Measurements from ENCODE around the gene ADRA2B.
"Not testable (repeated sequence)": the region's sequence is repeated elsewhere in the genome, so short reads cannot be mapped to it uniquely, and the experiment has no call there.

Gene ADRA2B

DNA sequence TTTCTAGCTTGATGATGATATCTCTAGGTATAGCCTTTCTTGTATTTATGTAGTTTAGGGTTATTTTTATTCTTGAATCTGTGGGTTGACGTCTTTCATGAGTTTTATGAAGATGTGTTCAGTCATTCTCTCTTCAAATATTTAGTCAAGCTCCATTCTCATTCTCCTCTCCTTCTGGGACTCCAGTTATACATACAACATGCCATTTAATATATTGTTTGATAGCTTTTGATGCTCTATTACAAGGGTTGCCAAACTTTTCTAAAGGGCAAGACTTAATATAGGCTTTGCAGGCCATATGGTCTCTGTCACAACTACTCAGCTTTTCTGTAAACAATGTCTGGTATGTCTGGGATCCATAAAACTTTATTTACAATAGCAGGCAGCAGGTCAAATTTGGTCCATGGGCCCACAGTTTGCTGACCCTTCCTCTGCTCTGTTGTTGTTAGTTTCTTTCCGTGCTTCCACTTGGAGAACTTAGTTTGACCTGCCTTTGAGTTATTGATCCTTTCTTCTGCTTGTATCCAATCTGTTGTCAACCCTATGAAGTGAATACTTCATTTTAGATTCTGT lies 41.1 kb downstream of the ADRA2B start:
- no peak overlapping the region for H3K4me3 ChIP-seq (replicated peaks in 1 of 2; ENCODE audit: low read depth in 2 of 2, low read length in 2 of 2)
- TF ChIP-seq, protein P1, sequence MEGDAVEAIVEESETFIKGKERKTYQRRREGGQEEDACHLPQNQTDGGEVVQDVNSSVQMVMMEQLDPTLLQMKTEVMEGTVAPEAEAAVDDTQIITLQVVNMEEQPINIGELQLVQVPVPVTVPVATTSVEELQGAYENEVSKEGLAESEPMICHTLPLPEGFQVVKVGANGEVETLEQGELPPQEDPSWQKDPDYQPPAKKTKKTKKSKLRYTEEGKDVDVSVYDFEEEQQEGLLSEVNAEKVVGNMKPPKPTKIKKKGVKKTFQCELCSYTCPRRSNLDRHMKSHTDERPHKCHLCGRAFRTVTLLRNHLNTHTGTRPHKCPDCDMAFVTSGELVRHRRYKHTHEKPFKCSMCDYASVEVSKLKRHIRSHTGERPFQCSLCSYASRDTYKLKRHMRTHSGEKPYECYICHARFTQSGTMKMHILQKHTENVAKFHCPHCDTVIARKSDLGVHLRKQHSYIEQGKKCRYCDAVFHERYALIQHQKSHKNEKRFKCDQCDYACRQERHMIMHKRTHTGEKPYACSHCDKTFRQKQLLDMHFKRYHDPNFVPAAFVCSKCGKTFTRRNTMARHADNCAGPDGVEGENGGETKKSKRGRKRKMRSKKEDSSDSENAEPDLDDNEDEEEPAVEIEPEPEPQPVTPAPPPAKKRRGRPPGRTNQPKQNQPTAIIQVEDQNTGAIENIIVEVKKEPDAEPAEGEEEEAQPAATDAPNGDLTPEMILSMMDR (IDR thresholded peaks at IDR 0.05; ENCODE audit: low read depth, low read length) = no peak
- no peak for DNase-seq (ENCODE audit: low read depth in 2 of 2)

DNA sequence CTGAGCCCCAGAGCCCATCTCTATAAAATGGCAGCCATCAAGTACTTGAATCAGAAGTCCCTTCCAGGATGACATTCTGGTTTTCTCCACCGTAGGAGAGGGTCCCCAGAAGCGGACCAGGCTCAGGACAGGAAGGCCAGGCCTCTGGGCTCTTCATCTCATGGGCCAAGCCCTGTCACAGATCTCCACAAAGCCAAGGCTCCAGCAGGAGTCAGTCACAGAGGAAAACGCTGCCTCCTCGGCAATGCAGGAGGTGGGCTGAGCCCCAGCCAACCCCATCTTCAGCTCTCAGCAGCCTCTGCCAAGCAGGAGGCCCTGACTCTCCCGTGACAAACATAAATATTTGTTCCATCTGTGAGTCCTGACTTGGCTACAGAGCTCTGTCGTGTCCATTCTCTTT lies 42.2 kb downstream of the ADRA2B start:
- H3K4me3 ChIP-seq (replicated peaks in 1 of 2; ENCODE audit: low read depth in 2 of 2, low read length in 2 of 2) = no peak overlapping the region
- TF ChIP-seq, protein P1 (IDR thresholded peaks at IDR 0.05; ENCODE audit: low read depth, low read length) = no peak
- no peak for DNase-seq (ENCODE audit: low read depth in 2 of 2)

DNA sequence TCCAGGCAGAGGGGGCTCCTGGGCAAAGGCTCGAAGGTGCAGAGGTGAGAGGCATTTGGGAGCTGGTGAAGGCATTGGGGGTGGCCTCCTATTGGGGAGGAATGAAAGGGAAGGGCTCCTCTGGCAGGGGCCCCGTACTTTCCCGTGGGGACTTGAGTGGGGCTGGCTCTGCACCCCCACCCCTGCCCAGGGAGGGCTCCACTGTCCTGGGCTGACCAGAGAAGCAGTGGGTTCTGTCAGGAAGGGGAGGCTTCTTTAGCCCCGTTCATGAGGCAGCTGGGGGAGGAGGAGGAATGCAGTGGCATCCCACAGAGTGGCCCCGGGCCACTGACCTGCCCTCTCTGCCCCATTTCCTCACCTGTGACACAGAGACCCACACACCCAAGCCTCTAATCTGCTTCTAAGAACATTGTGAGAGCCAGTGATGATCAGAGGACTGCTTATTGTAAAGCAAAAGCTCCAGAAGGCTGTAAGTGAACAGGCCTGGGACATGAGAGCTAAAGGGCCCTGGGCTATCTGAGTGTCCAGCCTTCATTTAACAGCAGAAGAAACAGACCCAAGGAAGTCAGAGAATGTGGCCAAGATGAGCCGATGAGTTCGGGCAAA lies 43.1 kb downstream of the ADRA2B start:
- no peak overlapping the region for H3K4me3 ChIP-seq (replicated peaks in 1 of 2; ENCODE audit: low read depth in 2 of 2, low read length in 2 of 2)
- TF ChIP-seq, protein P1 (IDR thresholded peaks at IDR 0.05; ENCODE audit: low read depth, low read length) = no peak
- DNase-seq (ENCODE audit: low read depth in 2 of 2) = no peak

DNA sequence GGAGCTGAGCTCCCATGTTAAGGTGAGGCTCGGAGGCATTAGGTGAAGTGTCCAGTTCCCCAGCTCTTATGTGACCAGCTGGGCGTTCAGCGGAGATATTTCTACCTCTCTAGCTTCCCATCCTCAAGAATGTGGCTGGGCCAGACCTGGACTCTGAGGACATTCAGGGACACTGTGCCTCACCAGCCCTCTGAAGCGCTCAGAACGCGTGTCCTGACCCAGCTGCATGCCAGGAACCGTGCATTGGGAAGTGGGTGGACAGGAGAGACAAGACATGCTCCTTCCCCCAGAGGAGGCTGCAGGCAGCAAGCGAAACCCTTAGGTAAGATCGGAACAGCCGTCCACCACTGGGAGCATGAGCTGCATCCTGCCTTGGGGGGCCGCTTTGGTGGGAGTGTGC lies 43.6 kb downstream of the ADRA2B start:
- TF ChIP-seq, protein P1 (IDR thresholded peaks at IDR 0.05; ENCODE audit: low read depth, low read length) = no peak
- DNase-seq (ENCODE audit: low read depth in 2 of 2) = no peak
- H3K4me3 ChIP-seq (replicated peaks in 1 of 2; ENCODE audit: low read depth in 2 of 2, low read length in 2 of 2) = no peak overlapping the region

DNA sequence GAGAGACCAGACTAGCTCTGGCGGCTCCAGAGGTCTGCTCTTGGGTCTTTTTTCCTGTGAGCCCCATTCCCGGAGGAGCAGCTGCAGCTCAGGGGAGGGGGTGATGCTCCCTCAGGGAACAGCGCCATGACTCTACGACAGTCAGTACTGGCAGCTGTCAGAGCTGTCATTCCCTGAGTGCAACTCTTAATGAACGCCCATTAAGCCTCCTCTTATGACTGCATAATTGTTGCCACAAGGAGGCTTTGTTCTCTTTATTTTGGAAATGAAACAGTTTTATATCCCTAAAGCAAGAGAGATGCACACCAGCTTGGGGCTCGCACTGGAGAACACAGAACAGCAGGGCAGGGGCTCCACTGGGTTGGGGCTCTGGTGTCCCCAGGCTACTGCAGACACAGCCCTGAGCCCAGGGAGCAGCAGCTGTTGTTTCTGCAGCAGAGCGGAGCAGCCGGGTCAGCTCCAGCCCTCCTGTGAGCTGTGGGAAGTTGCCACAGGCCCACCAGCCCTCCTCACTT lies 44.3 kb downstream of the ADRA2B start:
- DNase-seq (ENCODE audit: low read depth in 2 of 2) = not testable (repeated sequence)

DNA sequence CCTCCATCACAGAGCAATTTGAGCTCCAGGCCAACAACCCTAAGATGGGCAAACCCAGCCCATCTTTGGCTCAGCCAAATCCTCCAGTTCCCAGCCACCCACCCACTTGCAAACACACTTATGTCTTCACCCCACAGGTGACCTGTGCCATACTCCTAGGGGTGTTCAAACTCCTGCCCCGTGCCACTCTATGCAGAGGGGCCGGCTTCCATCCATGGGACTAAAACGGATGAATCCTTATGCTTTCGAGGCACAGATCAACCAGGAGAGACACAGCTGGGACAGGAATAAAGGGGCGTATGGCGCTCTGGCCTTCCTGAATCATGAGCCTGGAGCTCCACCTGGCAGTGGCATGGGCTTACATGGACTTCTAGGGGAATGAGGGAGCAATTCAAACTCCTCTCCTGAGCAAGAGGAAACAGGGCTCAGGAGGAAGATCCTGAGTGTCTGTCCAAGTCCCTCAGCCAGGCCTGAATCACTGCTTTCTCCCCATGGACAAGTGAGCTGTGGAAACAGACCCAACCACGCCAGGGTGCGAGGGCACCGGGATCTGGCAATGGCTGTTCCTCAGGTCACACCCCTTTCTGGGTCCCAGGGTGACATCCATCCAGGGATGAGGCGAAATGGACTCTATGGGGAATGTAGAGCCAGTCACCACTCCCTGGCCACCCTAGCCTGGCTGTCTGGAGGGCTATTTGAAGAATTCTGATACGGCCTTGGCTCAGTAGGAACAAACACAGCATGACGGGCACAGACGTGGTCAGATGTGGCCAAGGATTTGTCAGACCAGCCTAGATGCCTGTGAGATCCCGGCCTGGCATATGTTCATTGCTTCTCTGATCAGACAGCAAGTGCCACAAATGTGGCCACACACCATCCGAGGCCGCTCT lies 45.0 kb downstream of the ADRA2B start:
- H3K4me3 ChIP-seq (replicated peaks in 1 of 2; ENCODE audit: low read depth in 2 of 2, low read length in 2 of 2); DNase-seq (ENCODE audit: low read depth in 2 of 2): not testable (repeated sequence)

More for the DNA sequence above, 44.3 kb downstream of the ADRA2B start:
- H3K4me3 ChIP-seq (replicated peaks in 1 of 2; ENCODE audit: low read depth in 2 of 2, low read length in 2 of 2) = not testable (repeated sequence)

DNA sequence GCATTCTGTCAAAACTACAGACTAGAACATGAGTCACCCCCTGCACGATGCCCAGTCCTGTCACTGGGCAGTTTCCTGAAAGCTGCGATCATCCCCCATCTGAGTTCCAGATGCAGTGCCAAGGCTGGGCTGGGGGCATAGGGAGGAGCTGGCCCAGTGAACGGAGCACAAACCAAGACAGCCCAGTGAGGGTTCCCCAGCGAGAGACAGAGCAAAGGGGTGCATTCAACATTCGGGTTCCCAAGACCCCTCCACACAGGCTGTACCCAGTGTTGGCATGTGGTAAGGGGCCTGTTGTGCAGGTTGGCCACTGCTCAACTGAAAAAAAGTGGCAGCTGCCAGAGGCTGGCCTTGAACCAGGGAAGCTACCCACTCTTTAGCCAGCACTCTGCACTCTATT lies 46.0 kb downstream of the ADRA2B start:
- H3K4me3 ChIP-seq (replicated peaks in 1 of 2; ENCODE audit: low read depth in 2 of 2, low read length in 2 of 2); DNase-seq (ENCODE audit: low read depth in 2 of 2): not testable (repeated sequence)

DNA sequence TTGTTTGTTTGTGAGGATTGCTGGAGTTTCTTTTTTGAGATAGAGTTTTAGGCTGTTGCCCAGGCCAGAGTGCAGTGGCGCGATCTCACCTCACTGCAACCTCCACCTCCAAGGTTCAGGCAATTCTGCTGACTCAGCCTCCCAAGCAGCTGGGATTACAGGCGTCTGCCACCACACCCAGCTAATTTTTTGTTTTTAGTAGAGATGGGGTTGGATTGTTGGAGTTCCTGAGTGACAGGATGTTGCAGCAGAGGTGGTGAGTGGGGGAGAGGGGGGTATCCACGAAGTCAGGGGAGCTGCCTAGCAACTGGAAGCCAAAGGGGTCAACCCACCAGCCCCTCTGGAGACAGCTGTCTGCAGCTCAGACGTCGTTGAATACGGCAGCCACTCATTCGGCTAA lies 46.5 kb downstream of the ADRA2B start:
- DNase-seq (ENCODE audit: low read depth in 2 of 2); H3K4me3 ChIP-seq (replicated peaks in 1 of 2; ENCODE audit: low read depth in 2 of 2, low read length in 2 of 2): not testable (repeated sequence)

DNA sequence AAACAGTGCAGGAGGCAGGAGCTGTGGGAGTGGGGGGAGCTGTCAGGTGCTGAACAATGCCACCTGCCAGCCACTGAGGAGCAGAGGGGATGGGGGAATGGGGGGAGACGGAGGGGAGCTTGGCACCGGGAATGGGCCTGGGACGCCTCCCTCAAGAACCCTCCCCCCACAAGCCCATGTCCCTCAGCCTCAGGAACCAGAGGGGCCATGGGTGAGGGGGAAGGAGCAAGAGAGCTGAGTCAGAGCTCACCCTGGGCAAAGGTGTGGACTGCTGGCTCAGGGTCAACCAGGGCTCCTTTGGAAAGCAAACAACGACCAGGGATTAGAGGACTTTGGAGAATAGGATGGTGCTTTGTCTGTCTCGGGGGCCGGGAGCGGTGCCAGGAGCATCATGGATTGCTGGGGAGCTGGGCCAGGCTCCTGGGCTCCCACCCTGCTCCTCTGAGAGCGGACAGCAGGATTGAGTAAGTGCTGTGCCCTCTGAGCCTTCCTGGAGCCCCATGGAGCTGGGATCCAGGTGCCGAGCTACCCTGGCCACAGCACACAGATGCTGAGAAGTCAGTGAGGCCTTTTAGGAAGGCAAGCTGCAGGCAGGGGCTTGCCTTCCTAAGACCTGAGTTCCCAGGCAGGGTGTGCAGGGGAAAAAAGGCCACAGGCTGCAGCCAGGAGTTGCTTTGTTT lies 48.3 kb downstream of the ADRA2B start:
- not testable (repeated sequence) for DNase-seq (ENCODE audit: low read depth in 2 of 2); H3K4me3 ChIP-seq (replicated peaks in 1 of 2; ENCODE audit: low read depth in 2 of 2, low read length in 2 of 2)

DNA sequence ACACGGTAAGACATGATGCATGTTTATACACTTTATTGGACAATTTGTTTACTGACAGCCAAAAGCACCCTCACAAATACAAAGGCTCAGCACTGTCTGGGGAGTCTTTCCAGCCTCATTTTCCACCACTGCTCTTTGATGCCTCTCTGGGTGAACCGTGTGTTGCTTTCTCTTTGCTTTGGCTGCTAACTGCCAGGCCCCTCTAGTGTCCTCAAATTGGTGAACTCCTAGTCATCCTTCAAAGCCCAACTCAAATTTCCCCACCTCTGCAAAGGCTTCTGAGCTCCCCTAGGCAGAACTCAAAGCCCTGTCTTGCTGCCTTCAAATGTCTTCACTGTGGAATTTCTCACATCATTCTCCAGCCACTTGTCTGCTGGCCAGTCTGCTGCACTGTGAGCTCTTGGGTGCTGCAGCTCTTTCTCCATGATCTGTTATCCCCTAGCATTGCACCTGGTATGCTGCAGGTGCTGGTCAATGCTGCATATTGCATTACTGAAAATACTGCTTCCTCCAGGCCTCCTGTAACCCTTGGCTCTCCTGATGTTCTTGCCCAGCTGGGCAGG lies 49.2 kb downstream of the ADRA2B start:
- DNase-seq (ENCODE audit: low read depth in 2 of 2); H3K4me3 ChIP-seq (replicated peaks in 1 of 2; ENCODE audit: low read depth in 2 of 2, low read length in 2 of 2): not testable (repeated sequence)

DNA sequence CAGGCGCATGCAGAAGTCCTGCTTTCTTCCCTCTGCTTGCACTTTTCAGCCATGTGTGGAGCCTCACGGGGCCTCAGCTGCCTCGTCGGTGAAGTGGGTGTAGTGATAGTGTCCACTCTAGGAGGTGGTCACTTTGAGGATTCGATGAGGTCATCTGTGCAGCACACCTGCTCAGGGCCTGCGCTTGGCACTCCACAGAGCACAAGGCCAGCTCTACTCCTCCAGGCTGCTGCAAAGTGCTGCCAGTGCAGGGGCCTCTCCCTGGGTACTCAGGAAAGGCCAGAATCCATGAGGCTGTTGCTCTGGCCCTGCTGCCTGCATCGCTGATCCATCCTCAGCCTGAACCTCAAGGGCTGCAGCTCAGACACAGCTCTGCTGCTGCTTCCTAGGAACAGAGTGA lies 49.9 kb downstream of the ADRA2B start:
- H3K4me3 ChIP-seq (replicated peaks in 1 of 2; ENCODE audit: low read depth in 2 of 2, low read length in 2 of 2); DNase-seq (ENCODE audit: low read depth in 2 of 2): not testable (repeated sequence)

DNA sequence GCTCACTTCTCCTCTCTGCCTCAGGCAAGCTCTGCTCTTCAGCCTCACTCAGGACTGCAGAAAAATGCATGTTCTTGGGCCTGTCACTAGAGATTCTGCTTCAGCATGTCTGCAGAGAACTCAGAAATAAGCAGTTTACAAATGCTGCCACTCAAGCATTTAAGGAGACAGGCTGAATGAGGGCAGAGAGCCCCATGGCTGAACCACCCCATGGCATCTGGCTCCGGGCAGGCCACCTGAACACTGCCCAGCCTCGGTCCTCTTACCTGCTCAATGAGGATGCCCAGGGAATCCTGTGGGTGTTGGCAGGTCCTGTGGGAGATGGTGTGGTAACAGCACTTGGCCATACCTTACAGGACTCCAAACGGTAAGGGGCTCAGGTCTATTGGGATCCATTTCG lies 50.4 kb downstream of the ADRA2B start:
- H3K4me3 ChIP-seq (replicated peaks in 1 of 2; ENCODE audit: low read depth in 2 of 2, low read length in 2 of 2); DNase-seq (ENCODE audit: low read depth in 2 of 2): not testable (repeated sequence)

Measured in cardiac fibroblast (primary cell).